ENCODE measurements around the gene ELP5.
A peak's percentile ranks its signal among the peaks of the same experiment; 100 is the strongest.

Gene ELP5, protein sequence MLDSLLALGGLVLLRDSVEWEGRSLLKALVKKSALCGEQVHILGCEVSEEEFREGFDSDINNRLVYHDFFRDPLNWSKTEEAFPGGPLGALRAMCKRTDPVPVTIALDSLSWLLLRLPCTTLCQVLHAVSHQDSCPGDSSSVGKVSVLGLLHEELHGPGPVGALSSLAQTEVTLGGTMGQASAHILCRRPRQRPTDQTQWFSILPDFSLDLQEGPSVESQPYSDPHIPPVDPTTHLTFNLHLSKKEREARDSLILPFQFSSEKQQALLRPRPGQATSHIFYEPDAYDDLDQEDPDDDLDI

DNA sequence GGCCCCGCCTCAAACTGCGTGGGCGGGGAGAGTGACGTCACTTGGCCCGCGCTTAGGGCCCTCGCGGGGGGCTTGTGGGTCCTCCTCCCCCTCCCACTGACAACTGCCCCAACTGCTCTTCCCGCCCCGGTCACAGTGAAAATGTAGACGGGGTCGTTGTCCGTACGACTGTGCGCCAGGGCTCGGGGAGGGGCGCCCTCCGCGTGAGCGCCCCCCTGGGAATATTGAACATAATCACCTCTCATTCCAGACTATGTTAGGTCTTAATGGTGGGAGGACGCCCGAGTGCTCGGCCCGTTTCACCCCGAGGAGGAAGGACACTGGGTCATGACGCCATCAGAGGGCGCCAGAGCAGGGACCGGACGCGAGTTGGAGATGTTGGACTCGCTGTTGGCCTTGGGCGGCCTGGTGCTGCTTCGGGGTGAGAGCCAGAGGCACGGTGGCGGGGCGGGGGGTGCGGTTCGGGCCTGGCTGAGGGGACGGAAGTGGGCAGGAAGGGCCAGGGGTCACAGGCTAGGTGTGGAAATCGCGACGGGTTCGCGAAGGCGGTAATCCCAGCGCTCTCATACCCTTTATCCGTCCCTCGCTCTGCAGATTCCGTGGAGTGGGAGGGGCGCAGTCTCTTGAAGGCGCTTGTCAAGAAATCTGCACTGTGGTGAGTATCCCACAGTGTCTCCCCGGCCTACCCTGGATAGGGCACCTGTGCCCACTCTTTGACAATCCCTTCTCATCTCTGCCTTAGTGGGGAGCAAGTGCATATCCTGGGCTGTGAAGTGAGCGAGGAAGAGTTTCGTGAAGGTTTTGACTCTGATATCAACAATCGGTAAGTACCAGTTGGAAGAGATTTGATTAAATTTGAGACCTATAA lies at the start of gene ELP5:
Gene ELP5 (plus strand): TSS at position 40 of the 868 bp plus-strand sequence. CDS start 336 bp downstream, at position 376.
- DNase-seq = peak; percentile 91

DNA sequence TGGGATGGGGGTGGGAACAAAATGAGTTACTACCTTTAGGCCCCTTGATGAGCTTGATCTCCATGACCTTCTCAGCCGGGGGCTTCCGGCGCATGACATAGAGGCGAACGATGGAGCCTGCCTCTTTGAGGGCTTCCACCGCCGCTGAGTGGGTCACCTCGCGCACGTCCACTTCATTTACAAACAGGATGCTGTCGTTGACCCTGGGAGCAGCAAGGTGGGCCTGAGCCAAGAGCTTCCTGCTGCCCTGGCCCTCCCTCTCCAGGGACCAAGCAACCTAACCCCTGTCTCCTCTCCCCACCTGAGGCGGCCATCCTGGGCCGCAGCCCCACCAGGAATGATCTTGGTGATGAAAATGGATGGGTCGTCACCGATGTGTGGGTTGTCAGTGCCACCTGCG lies 48.6 kb upstream of the ELP5 start:
- no peak for DNase-seq

GRCh38 chr17:7204336-7204735 lies 47.7 kb upstream of the ELP5 start:
- no peak for DNase-seq

GRCh38 chr17:7204828-7205461 lies 47.1 kb upstream of the ELP5 start:
- peak; percentile 100 for DNase-seq

DNA sequence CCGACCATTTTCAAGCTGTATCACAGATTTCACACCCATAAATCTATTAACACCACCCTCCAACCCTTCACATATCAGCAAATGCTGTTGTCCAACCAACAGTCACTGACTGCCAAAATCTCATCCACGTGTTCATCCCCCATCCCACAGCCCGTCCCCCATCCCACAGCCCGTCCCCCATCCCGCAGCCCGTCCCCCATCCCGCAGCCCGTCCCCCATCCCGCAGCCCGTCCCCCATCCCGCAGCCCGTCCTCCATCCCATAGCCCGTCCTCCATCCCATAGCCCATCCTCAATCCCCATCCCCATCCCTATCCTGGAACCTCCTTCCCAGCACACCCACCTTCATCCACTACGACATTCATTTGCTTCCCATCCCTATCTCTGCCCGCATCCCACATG lies 46.5 kb upstream of the ELP5 start:
- DNase-seq = no peak

DNA sequence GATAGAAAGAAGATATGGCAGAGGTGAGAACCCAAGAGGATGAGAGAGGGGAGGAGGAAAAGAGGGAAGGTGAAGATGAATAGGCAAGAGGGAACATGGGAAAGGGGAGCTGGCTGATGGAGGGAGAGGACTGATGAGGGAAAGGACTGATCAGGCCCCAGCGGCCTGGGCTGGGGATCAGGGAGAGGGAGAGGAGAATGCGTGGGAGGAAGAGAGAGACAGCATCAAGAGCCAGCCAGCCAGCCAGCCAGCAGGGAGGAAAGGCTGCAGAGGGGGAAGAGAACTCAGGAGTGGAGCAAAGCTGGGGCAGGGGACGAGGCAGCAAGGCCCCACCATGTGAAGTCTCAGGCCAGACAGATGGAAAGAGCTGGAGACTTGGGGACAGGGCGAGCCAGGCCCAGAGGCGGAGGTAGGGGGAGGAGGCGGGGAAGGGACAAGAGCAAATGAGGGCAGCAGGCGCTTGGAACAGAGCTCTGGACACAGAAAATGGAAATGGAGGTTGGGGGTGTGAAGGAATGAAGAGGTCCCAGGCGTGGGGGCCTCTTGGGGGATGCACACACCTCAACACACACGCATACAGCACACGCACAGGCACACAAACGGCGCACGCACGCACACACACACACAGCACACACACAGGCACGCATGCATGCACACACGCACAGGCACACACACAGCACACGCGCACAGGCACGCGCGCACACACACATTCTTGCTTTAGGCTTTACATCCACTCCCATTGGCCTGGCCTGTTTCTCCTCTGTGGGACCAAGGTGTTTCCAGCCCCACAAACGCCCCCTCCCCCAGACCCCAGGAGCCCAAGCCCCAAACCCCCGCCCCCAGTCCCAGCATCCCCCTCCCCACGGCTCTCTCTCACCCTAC lies 44.7 kb upstream of the ELP5 start:
- DNase-seq = no peak

DNA sequence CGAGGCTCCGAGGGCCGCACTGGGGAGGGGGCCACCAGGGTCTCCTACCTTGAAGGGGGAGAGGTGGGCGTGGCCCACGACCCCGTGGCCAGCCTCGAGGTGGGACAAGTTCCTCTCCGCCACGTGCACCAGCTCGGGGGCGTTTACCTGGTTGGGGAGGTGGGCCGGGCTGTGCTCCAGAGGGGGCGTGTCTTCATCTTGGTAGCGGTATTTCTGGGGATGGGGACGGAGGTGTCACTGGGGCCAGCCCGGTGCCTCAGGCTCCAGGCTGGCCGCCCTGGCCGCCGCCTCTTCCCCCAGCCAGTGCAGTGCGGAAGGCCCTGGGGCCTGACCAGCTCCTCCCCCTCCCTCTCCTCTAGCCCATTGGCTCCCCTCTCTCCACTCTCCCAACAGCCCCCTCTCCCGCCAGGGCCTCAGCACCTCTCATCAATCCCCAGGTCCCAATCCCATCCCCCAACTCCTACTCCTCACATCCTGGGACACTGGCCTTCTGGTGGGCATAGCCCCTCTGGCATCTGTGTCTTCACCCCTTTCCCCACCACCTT lies 43.9 kb upstream of the ELP5 start:
- DNase-seq = no peak

GRCh38 chr17:7208754-7209460 lies 43.1 kb upstream of the ELP5 start:
- no peak for DNase-seq

DNA sequence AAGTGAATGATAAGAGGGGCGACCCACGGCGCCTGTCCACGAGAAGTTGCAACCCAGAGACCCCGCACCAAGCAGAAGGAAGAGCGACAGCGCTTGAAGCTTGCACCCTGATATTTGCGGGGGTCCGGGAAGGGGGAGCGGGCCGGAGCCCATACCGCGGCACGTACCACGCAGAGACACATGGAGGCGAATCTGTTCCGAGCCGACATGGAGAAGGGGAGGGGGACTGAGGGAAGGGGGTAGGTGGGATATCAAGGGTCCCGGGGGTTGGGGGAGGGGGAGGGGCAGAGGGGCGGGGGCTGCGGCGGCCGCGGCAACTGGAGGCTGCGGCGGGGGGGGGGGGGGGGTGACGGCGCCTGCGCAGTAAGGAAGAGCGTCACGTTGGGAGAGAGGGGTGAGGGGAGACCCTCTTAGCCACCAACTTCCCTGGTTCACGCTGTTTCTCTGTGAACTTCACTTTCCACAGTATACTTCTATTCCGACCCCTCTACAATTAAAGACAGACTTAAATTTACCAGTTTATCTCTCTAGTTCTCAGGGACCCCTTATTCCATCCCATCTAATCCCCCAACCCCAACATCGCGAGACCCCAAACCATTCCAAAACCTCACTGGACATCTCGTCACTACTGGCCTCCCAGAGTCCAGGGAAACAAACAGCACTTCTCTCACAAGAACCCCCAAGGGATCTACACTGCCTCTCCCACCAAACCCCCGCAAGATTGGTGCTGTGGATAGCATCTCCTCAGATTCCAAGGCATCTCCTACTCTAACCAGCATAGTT lies 40.3 kb upstream of the ELP5 start:
- DNase-seq = no peak

- peak; percentile 91 for DNase-seq
Measured at GRCh38 chr17:7213895-7214299, 38.1 kb upstream of the ELP5 start.

- peak; percentile 99 for DNase-seq
Measured at GRCh38 chr17:7214300-7215135, 37.5 kb upstream of the ELP5 start.

- DNase-seq = no peak
Measured at GRCh38 chr17:7215136-7215638, 36.8 kb upstream of the ELP5 start.

DNA sequence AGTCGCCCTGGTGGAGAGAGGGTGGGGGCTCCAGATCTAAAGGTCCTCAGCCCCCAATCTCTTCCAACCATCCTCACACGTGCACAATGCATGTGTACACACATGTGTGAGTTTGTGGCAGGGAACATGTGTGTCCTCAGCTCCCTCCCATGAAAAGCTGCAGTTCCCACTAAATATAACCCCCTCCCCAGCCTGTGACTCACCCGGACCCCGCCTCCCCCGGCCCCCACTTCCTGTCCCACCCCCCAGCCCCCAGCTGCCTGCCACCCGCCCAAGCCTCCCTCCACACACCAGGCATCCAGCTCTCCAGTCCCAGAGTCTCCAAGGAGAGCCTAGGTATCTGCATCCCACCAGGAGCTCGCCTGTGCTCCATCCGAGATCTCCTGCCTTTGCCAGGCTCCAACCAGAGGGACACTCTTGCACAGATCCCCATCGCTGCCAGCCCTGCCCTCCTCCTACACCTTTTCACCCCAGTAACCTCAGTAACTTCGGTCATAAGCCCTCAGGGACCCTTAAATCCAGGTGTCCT lies 36.3 kb upstream of the ELP5 start:
- no peak for DNase-seq

GRCh38 chr17:7216242-7217112 lies 35.5 kb upstream of the ELP5 start:
- no peak for DNase-seq

DNA sequence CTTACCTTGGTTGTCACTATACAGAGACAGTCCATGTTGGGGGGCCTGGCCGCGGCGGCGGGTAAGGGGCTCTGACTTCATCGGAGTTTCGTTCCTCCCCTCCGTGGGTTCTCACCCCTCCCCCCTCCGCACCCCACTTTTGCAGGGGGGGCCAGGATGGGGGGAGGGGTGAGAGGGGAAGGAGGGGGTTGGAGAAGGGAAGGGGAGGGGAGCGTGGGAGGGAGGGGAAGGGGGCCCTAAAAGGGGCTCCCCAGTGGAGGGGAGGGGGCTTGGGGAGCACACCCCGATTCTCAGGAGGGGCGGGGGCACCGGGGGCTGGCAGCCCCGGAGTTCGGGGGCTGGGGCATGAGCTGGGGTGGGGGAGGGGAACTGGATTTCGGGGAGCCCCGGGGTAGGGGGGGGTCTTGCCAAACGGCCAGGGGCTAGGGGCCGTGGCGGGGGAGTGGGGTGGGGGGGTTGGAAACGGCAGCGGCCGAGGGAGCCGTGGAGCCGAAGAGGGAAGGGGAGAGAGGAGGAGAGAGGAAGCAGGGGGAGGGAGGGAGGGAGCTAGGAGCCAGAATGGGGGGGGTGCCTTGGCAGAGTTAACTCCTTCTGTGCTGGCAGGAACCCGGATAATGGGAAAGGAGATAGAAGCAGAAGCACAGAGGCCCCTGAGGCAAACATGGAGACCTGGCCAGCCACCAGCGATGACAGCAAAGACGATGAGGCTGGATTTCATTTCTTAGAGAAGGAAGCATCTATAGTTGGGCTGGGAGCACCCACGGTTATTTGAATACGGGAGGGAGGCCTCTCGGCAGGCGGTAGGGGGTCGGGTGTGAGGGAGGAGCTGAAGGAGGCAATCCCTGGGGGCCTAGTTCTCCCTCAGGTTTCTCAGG lies 34.7 kb upstream of the ELP5 start:
- peak; percentile 30 for DNase-seq

DNA sequence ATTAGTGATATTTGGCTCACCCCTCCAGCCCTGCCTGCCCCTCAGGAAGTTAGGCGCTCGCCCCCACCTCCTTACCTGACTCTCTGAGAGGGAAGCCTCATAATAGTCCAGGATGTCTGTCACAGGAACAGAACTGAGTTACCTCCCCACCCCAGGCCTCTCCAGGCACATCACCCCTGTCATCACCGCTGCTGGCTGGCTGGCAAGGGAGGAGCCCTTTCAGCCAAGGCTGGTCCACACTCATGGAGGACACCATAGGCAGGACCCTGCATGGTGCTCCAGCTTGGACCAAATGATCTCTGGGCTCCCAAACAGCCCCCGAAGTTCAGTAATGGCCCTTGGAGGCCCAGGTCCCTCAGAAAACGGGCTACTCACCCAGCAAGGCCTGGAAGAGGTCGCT lies 33.8 kb upstream of the ELP5 start:
- DNase-seq = no peak

DNA sequence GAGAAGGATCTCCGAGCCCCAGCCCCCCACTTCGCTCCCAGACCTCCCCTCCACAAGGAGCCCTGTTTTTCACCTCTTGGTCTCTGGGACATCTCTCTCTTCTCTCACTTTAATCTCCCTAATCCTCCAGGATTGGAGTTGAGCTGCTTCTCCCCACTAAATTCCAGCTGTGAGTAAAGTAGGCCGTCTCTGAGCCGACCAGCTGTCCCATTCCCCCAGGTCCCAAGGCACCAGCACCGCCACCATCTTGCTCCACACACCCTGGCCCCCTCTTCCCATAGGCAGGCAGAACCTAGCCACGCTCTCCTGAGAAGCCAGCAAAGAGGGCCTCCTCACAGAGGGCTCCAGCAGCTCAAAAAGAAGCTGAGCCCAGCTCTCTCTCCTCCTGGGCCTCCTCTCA lies 33.3 kb upstream of the ELP5 start:
- DNase-seq = no peak
